H9 (cell line): ENCODE measurements around the gene PXT1. TPM values are rescaled to one million over a fixed set of nuclear protein-coding genes. Genes with fewer than 3 reads are reported as not detected.

Experiments used
- DNase-seq: peaks from one replicate; pipeline ENCODE4 v3.0.0-alpha.2; 2017
- H2AFZ ChIP-seq: one replicate; pipeline ENCODE4 v1.6.1; 2013; ENCODE audit warnings: mild to moderate bottlenecking, low read length, control low read depth, moderate library complexity
- H2AK5ac ChIP-seq: 2 replicates; pipeline ENCODE4 v1.6.1; 2013; ENCODE audit warnings: low read length, control low read depth, mixed read lengths; ENCODE audit not compliant: insufficient read length
- H2BK120ac ChIP-seq: one replicate; pipeline ENCODE4 v1.6.1; 2013; ENCODE audit warnings: low read depth, mild to moderate bottlenecking, low read length, control low read depth, inconsistent platforms; ENCODE audit not compliant: poor library complexity, severe bottlenecking
- H2BK12ac ChIP-seq: 2 replicates; pipeline ENCODE4 v1.6.1; 2013; ENCODE audit warnings: low read length, control low read depth, mixed read lengths, low read depth; ENCODE audit not compliant: insufficient read length
- H2BK15ac ChIP-seq: 2 replicates; pipeline ENCODE4 v1.6.1; 2013; ENCODE audit warnings: low read depth, low read length, control low read depth
- H2BK20ac ChIP-seq: one replicate; pipeline ENCODE4 v1.6.1; 2013; ENCODE audit warnings: low read depth, mild to moderate bottlenecking, low read length, control low read depth, inconsistent platforms; ENCODE audit not compliant: poor library complexity, severe bottlenecking
- H2BK5ac ChIP-seq: 2 replicates; pipeline ENCODE4 v1.6.1; 2013; ENCODE audit warnings: low read length, control low read depth, mixed read lengths; ENCODE audit not compliant: insufficient read length
- H3K14ac ChIP-seq: 2 replicates; pipeline ENCODE4 v1.6.1; 2013; ENCODE audit warnings: low read length, control low read depth; ENCODE audit not compliant: insufficient read depth
- H3K18ac ChIP-seq: 2 replicates; pipeline ENCODE4 v1.6.1; 2013; ENCODE audit warnings: low read depth, mild to moderate bottlenecking, mixed read lengths, low read length, control low read depth; ENCODE audit not compliant: insufficient read length
- H3K23ac ChIP-seq: 2 replicates; pipeline ENCODE4 v1.6.1; 2013; ENCODE audit warnings: low read length, control low read depth, mixed read lengths, low read depth; ENCODE audit not compliant: insufficient read length
- H3K23me2 ChIP-seq: 2 replicates; pipeline ENCODE4 v1.6.1; 2013; ENCODE audit warnings: low read depth, mild to moderate bottlenecking, mixed read lengths, low read length, control low read depth; ENCODE audit not compliant: insufficient read length, poor library complexity, severe bottlenecking
- H3K27ac ChIP-seq: 2 replicates; pipeline ENCODE4 v1.5.1; 2013; ENCODE audit warnings: low read length, control low read depth, mixed read lengths, low read depth; ENCODE audit not compliant: insufficient read length
- H3K27me3 ChIP-seq: 2 replicates; pipeline ENCODE4 v1.6.1; 2013; ENCODE audit warnings: low read length, control low read depth, inconsistent platforms; ENCODE audit not compliant: insufficient read depth
- H3K4ac ChIP-seq: 2 replicates; pipeline ENCODE4 v1.6.1; 2013; ENCODE audit warnings: low read depth, mild to moderate bottlenecking, control low read depth, inconsistent platforms, low read length, moderate library complexity
- H3K4me1 ChIP-seq: 2 replicates; pipeline ENCODE4 v1.6.1; 2013; ENCODE audit warnings: low read length, control low read depth, inconsistent platforms; ENCODE audit not compliant: insufficient read depth
- H3K4me2 ChIP-seq: 2 replicates; pipeline ENCODE4 v1.6.1; 2013; ENCODE audit warnings: low read length, control low read depth, mixed read lengths; ENCODE audit not compliant: insufficient read length, insufficient read depth
- H3K56ac ChIP-seq: 2 replicates; pipeline ENCODE4 v1.6.1; 2013; ENCODE audit warnings: low read depth, mild to moderate bottlenecking, mixed read lengths, low read length, control low read depth; ENCODE audit not compliant: insufficient read length
- H3K79me1 ChIP-seq: 2 replicates; pipeline ENCODE4 v1.6.1; 2013; ENCODE audit warnings: low read depth, mild to moderate bottlenecking, moderate library complexity, low read length, control low read depth, inconsistent platforms; ENCODE audit not compliant: insufficient read depth, poor library complexity, severe bottlenecking
- H3K79me2 ChIP-seq: 2 replicates; pipeline ENCODE4 v1.6.1; 2013; ENCODE audit warnings: low read length, control low read depth, inconsistent platforms; ENCODE audit not compliant: insufficient read depth
- H3K9ac ChIP-seq: 2 replicates; pipeline ENCODE4 v1.6.1; 2013; ENCODE audit warnings: low read length, control low read depth, mixed read lengths; ENCODE audit not compliant: insufficient read length; ENCODE audit errors: extremely low read depth
- H3K9me3 ChIP-seq: one replicate; pipeline ENCODE4 v1.6.1; 2013; ENCODE audit warnings: low read depth, low read length, inconsistent platforms; ENCODE audit not compliant: control insufficient read depth
- H3T11ph ChIP-seq: one replicate; pipeline ENCODE4 v1.6.1; 2013; ENCODE audit warnings: mild to moderate bottlenecking, low read length, control low read depth, inconsistent platforms
- H4K20me1 ChIP-seq: one replicate; pipeline ENCODE4 v1.6.1; 2013; ENCODE audit not compliant: control insufficient read depth, insufficient read length, insufficient read depth
- H4K5ac ChIP-seq: 2 replicates; pipeline ENCODE4 v1.6.1; 2013; ENCODE audit warnings: low read depth, mild to moderate bottlenecking, mixed read lengths, low read length, control low read depth; ENCODE audit not compliant: insufficient read length
- H4K8ac ChIP-seq: replicated peaks from 2 replicates; pipeline ENCODE4 v1.6.1; 2013; ENCODE audit warnings: low read length, control low read depth, mixed read lengths, low read depth; ENCODE audit not compliant: insufficient read length
- H4K91ac ChIP-seq: 2 replicates; pipeline ENCODE4 v1.6.1; 2013; ENCODE audit warnings: low read depth, mild to moderate bottlenecking, moderate library complexity, mixed read lengths, low read length, control low read depth; ENCODE audit not compliant: insufficient read length
- H3K27ac Mint-ChIP-seq, 3 experiments: 2 replicates in 2 of 3; 3 replicates in 1 of 3; pipeline ENCODE4 v1.8.0; 2020 to 2021; ENCODE audit warnings: mixed read lengths in 3 of 3, mild to moderate bottlenecking in 1 of 3, moderate library complexity in 1 of 3
- H3K27me3 Mint-ChIP-seq: 2 replicates; pipeline ENCODE4 v1.8.0; 2021; ENCODE audit warnings: low read depth, mild to moderate bottlenecking, moderate library complexity, mixed read lengths
- H3K36me3 Mint-ChIP-seq, 3 experiments: 2 replicates in 2 of 3; 3 replicates in 1 of 3; pipeline ENCODE4 v1.8.0; 2020 to 2021; ENCODE audit warnings: low read depth in 3 of 3, mixed read lengths in 3 of 3; ENCODE audit not compliant: insufficient read depth in 1 of 3
- H3K4me1 Mint-ChIP-seq, 2 experiments: 2 replicates each; pipeline ENCODE4 v1.8.0; 2020; ENCODE audit warnings: mixed read lengths in 2 of 2
- H3K4me3 Mint-ChIP-seq, 2 experiments: 2 replicates in 1 of 2; 3 replicates in 1 of 2; pipeline ENCODE4 v1.8.0; 2020 to 2021; ENCODE audit warnings: mild to moderate bottlenecking in 2 of 2, mixed read lengths in 2 of 2, moderate library complexity in 1 of 2
- H3K9me3 Mint-ChIP-seq, 2 experiments: 2 replicates in 1 of 2; 3 replicates in 1 of 2; pipeline ENCODE4 v1.8.0; 2020; ENCODE audit warnings: mild to moderate bottlenecking in 2 of 2, mixed read lengths in 2 of 2, moderate library complexity in 1 of 2
- CTCF ChIP-seq: fragments of 200-600 bp; sonication (generic); conservative IDR thresholded peaks from 3 replicates; pipeline ENCODE4 v1.8.0; 2021; ENCODE audit warnings: antibody characterized with exemption, mild to moderate bottlenecking
- WGBS: extraction: QIAGEN DNeasy Blood & Tissue Kit; methylation state at CpG from one replicate; pipeline ENCODE4 v1.1.7; 2013; ENCODE audit warnings: missing lambda C conversion rate, low lambda C conversion rate, mixed read lengths; ENCODE audit not compliant: insufficient read length; ENCODE audit errors: extremely low coverage; 5-methylcytosine and 5-hydroxymethylcytosine counted together
- total RNA-seq: library from RNA; stranded (reverse); gene quantifications from 2 replicates; pipeline ENCODE4 v1.2.1, GENCODE V29; 2021

Gene PXT1
- total RNA-seq, 1 experiment from 2014 or later: not detected

DNA sequence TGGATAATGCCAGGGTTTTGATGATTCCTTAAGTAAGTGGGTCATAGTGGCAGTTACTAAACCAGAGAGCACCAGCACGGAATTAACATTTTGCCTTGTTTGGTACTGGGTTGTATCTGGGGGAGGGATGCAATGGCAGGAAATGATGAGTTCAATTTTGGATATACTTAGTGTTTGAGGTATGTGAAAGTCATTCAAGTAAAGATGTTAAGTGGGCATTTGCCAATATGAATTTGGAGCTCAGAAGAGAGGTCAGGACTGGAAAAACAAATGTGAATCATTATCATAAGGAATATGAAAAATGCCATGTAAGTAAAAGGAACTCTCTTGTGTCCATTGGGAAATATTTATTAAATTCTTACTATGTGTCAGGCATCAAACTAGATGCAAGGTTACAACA lies 6.2 kb downstream of the PXT1 start:
- H3K23ac ChIP-seq: no peak overlapping the region
- no peak for DNase-seq
- no peaks in the 10 kb centered on the region for H3K23me2 ChIP-seq
- H4K8ac ChIP-seq: no peak overlapping the region
- no peak overlapping the region for H3K4ac ChIP-seq
- no peak overlapping the region for H3K18ac ChIP-seq
- H3K27me3 ChIP-seq: no peaks in the 10 kb centered on the region
- H3K27ac Mint-ChIP-seq: no peak overlapping the region
- no peak overlapping the region for H2AK5ac ChIP-seq
- H2BK12ac ChIP-seq: no peak overlapping the region
- H3K36me3 Mint-ChIP-seq: no peaks in the 10 kb centered on the region
- H2BK5ac ChIP-seq: no peak overlapping the region
- peaks cover 7% of the 10 kb centered on the region in 2 experiments for H3K4me1 Mint-ChIP-seq
- no peak overlapping the region for H3T11ph ChIP-seq
- no peak overlapping the region for H4K91ac ChIP-seq
- H3K4me3 Mint-ChIP-seq: no peak overlapping the region
- H3K9me3 ChIP-seq: no peaks in the 10 kb centered on the region
- H3K27ac ChIP-seq: no peak overlapping the region
- no peak overlapping the region for H3K9ac ChIP-seq
- no peak overlapping the region for H2BK120ac ChIP-seq
- H3K4me2 ChIP-seq: no peak overlapping the region
- H3K27me3 Mint-ChIP-seq: no peaks in the 10 kb centered on the region
- H3K14ac ChIP-seq: no peak overlapping the region
- no peaks in the 10 kb centered on the region for H3K79me2 ChIP-seq
- no peak overlapping the region for H3K56ac ChIP-seq
- no peaks in the 10 kb centered on the region for H3K4me1 ChIP-seq
- H3K9me3 Mint-ChIP-seq: no peaks in the 10 kb centered on the region
- no peaks in the 10 kb centered on the region for H3K79me1 ChIP-seq
- no CpG with 5 or more reads among the region's 1 CpG for WGBS
- no peak overlapping the region for H2BK20ac ChIP-seq
- H4K20me1 ChIP-seq: no peaks in the 10 kb centered on the region
- TF ChIP-seq CTCF: no peak
- H4K5ac ChIP-seq: no peak overlapping the region
- H2AFZ ChIP-seq: no peak overlapping the region
- H2BK15ac ChIP-seq: no peak overlapping the region
